ENCODE data around the gene FAM222B.
A peak's percentile ranks its signal among the peaks of the same experiment; 100 is the strongest.
"Not testable (repeated sequence)": the region's sequence is repeated elsewhere in the genome, so short reads cannot be mapped to it uniquely, and the experiment has no call there.

FAM222B gene

GRCh38 chr17:28745786-28746411, 96.7 kb downstream of the FAM222B start:
- no peak for DNase-seq (ENCODE audit: low read depth in 2 of 2)

GRCh38 chr17:28744972-28745785, 97.4 kb downstream of the FAM222B start:
- no peak for DNase-seq (ENCODE audit: low read depth in 2 of 2)

DNA sequence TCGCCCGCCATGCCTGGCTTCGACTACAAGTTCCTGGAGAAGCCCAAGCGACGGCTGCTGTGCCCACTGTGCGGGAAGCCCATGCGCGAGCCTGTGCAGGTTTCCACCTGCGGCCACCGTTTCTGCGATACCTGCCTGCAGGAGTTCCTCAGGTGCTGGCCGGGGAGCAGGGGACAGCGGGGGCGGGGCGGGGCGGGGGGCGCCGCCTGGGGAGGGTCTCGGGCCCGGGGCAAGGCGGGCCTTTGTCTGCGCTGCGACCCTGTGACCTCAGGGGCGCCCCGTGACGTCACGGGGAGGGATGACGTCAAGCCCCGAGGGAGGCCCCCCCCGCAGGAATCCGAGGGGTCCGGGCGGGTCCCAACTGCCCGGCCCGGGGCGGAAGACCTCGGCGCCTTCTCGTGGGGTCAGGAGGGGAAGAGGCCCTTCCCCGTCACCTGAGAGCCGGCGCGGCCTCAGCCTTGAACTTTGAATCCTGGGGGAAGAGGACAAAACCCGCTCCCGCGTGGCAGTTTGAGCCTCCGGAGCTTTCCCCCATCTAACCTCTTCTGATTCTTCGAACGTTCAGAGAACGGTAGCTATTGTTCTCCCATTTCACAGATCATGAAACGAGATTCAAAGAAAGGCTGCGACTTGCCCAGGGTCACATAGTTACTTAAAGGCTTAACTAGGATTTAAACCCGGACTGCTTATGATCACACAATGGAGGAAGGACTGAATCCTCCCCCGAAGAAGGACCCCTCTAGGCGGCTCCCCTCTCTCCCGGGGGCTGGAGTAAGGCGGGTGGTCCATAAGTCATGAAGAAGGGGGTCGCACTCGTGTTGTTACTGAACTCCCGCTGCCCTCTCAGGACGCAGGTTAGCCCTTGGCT, 98.3 kb downstream of the FAM222B start:
- no peak for DNase-seq (ENCODE audit: low read depth in 2 of 2)

GRCh38 chr17:28743243-28744103, 99.1 kb downstream of the FAM222B start, which contains the start of gene TRAF4:
TRAF4 (plus strand) TSS chr17:28744011; CDS start chr17:28744113, 102 bp downstream.
- DNase-seq (ENCODE audit: low read depth in 2 of 2) = no peak

GRCh38 chr17:28741358-28742349, 100.9 kb downstream of the FAM222B start:
- DNase-seq (ENCODE audit: low read depth in 2 of 2) = no peak

DNA sequence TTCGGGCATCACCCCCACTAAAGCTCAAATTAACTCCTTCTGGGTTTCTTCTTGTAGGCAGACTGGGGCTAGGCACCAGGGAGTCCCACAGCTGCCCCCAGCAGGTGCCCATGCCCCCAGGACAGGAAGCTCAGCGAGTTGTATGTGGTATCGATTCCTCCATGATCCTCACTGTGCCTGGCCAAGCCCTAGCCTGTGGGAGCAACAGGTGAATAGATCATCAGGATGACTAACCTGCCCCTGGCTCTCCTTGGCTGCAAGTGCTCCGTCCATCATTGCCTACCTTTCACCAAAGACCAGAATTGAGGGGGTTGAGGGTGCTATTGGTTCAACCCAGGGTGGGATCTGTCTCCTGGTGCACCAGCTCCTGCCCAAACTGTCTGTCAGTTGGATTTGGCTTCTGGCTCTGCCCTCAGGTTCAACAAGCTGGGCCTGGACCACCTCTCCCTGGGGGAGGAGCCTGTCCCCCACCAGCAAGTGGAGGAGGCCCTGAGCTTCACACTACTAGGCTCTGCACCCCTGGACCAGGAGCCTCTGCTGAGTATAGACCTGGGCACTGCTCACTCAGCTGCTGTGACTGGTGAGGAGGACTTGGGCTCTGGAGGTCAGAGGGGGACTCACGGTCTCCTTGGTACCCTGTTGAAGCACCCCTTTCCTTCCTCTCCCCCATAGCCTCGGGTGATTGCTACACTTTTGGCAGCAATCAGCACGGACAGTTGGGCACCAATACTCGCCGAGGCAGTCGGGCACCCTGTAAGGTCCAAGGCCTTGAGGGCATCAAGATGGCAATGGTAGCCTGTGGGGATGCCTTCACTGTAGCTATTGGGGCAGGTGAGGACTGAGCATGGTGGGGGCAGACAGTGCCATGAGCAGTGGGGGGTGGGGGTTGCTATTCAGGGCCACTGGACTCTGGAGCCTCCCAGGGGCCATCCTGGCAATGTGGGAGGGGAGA, 101.9 kb downstream of the FAM222B start:
- DNase-seq (ENCODE audit: low read depth in 2 of 2) = no peak

DNA sequence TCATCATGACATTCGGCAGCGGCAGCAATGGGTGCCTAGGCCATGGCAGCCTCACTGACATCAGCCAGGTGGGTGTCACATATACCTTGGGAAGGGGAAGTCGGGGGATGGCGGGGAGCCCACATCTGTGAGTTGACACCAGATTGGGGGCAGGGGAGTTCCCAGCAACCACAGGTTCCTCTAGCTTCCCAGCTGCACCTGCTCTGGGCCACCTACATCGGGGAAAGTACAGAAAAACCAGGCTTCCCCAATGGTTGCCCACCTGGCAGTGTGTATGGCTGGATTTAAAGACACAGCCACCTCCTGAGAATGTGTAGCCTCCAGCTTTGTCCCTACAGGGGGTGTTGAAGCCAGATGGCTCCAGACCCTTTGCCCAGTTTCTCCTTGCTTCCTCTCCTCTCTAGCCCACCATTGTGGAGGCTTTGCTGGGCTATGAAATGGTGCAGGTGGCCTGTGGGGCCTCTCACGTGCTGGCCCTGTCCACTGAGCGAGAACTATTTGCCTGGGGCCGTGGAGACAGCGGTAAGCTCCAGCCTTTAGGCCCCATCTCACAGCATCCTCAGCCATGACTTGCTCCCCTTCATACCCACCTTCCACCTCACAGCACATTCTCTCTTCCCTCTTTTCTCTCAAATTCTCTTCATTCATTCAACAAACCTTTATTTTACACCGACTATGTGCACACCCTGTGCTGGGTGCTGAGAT, 103.8 kb downstream of the FAM222B start:
- DNase-seq (ENCODE audit: low read depth in 2 of 2) = no peak

DNA sequence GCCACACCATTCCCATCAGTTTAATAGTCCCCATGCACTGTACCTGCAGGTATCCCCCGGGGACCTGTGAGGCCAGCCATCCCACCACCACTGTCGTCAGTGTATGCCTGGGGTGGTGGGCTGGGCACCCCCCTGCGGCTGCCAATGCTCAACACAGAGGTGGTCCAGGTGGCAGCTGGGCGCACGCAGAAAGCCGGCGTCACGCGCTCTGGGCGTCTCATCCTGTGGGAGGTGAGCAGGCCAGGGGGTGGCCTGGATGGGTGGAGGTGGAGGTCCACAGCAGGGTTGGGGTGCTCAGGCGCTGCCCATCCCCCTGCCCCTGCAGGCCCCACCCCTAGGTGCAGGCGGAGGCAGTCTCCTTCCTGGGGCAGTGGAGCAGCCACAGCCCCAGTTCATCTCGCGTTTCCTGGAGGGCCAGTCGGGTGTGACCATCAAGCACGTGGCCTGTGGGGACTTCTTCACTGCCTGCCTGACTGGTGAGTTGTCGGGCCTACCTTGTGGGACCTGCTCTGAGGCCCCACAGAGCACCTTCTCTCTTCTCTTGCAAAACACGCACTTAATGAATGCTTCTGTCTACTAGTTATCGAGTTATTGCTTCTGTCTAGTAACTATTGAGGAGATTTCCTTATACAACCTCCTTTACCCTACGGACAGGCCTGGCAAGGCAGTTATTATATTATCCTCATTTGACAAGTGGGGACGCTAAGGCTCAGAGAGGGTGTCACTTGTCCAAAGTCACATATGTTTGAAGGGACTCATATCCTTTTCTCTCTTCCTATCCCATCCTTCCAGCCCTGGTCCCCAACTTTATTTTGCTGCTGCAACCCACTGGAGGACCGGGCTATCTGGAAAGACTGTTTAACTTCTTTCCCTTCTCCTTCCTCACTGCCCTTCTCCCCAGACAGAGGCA, 104.6 kb downstream of the FAM222B start:
- DNase-seq (ENCODE audit: low read depth in 2 of 2) = no peak

GRCh38 chr17:28737316-28737715, 105.3 kb downstream of the FAM222B start:
- DNase-seq (ENCODE audit: low read depth in 2 of 2) = no peak

- DNase-seq (ENCODE audit: low read depth in 2 of 2) = not testable (repeated sequence)
Observed at GRCh38 chr17:28735913-28736769, 106.4 kb downstream of the FAM222B start.

DNA sequence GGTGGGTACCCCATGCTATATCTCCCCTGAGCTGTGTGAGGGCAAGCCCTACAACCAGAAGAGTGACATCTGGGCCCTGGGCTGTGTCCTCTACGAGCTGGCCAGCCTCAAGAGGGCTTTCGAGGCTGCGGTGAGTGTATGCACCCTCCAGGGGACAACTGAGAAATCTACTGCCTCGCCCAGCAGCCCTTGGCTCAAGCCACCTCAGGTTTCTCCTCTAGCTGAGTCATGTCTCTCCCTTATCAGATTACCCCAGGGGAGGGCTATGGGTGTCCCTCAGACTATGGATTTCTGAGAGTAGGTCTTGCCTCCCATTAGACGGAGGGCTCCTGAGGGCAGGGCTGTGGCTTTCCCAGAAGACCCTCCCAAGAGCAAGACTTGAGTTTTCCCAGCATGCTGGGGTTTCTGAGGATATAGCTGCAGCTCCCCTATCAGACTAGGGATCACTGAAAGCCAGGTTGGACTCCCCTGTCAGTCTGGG, 107.3 kb downstream of the FAM222B start:
- DNase-seq (ENCODE audit: low read depth in 2 of 2) = no peak

DNA sequence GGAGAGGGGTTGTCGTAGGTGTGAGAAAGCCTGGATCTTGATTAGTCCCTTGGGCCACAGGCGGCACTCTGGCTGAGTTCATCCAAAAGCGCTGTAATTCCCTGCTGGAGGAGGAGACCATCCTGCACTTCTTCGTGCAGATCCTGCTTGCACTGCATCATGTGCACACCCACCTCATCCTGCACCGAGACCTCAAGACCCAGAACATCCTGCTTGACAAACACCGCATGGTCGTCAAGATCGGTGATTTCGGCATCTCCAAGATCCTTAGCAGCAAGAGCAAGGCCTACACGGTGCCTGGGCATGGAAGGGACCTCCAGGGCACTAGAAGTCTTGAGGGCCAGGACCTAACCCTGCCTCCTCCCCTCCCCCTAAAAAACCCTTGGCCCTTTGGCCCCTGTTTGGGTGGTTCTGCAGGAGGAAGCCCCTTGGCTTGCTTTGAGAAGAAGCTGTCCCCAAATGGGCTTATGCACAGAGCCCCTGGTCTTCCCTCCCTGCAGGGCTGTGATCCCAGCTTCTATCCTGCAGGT, 107.8 kb downstream of the FAM222B start:
- DNase-seq (ENCODE audit: low read depth in 2 of 2) = no peak

- DNase-seq (ENCODE audit: low read depth in 2 of 2) = no peak
Observed at GRCh38 chr17:28733346-28733745, 109.2 kb downstream of the FAM222B start.

DNA sequence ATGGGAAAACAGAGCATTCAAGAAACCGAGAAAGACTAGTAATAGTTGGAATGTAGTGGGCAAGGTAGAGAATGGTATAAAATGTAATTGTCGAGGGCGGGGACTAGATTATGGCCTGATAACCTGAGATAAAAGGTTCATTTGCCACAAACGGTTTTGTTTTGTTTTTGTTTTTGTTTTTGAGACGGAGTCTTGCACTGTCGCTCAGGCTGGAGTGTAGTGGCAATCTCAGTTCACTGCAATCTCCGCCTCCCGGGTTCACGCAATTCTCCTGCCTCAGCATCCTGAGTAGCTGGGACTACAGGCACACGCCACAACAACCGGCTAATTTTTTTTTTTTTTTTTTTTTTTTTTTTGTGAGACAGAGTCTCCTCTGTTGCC, 112.7 kb downstream of the FAM222B start:
- no peak for DNase-seq (ENCODE audit: low read depth in 2 of 2)

DNA sequence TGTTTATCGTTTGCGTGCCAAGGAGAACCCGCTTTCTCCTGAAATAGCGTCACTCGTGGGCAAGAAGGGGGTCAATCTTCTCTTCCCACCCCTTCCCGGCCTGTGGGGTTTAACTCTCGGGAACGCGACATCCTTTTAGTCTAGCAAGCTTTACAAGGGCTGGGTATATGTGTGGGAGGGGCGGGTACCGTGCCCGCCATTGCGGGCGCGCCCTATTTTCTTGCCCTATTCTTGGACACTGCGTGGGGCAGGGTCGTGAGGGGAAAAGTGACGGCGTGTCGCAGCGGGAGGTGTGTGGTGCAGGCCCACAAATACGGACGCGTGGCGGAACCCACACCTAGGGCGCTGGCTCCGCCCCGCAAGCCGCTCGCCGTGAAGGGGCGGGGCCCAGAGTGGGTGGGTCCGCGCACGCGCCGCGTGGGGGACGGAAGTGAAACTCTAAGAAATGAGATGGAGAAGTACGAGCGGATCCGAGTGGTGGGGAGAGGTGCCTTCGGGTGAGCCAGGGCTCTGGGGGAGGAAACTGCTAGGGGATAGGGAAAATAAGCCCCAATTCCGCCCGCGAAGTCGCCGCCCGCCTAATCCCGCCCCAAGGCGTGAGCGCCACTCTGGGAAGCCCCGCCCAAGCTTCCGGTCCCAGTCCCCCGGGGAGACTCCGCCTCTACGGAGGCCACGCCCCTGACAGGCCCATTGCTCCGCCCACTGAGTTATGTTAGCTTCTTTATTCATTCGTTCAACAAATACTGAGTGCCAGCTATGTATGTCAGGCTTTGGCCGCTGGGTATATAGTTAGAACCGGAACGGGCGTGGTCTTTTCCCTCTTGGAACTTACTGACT, 114.0 kb downstream of the FAM222B start, which contains the start of gene NEK8:
NEK8 (plus strand) TSS at position 425 of the 837 bp plus-strand sequence; CDS start at position 451, 26 bp downstream.
- peak; percentile 70 to 76 for DNase-seq (ENCODE audit: low read depth in 2 of 2)
